Measurements from ENCODE around the gene TC2N.
"Not testable (repeated sequence)": the region's sequence is repeated elsewhere in the genome, so short reads cannot be mapped to it uniquely, and the experiment has no call there.

The TC2N gene

GRCh38 chr14:91867316-91867988, at the start of gene TC2N:
Gene TC2N (minus strand): TSS chr14:91867536. CDS start chr14:91813769, 53,767 bp downstream.
- peak; percentile 73 for DNase-seq

GRCh38 chr14:91912035-91912434, 44.7 kb upstream of the TC2N start:
- no peak for DNase-seq

GRCh38 chr14:91911474-91912032, 44.2 kb upstream of the TC2N start:
- peak; percentile 69 for DNase-seq

- DNase-seq = no peak
These were observed 42.9 kb upstream of the TC2N start for GRCh38 chr14:91910196-91910595.

GRCh38 chr14:91906374-91906773, 39.0 kb upstream of the TC2N start:
- DNase-seq = no peak

GRCh38 chr14:91904956-91905645, 37.8 kb upstream of the TC2N start:
- no peak for DNase-seq

GRCh38 chr14:91904483-91904882, 37.1 kb upstream of the TC2N start:
- no peak for DNase-seq

- no peak for DNase-seq
These were observed 35.7 kb upstream of the TC2N start for GRCh38 chr14:91903070-91903469.

GRCh38 chr14:91902336-91902735, 35.0 kb upstream of the TC2N start:
- no peak for DNase-seq

- no peak for DNase-seq
These were observed 34.3 kb upstream of the TC2N start for GRCh38 chr14:91901449-91902226.

- no peak for DNase-seq
These were observed 32.5 kb upstream of the TC2N start for GRCh38 chr14:91899806-91900205.

GRCh38 chr14:91899213-91899612, 31.9 kb upstream of the TC2N start:
- DNase-seq = no peak

GRCh38 chr14:91898372-91898771, 31.0 kb upstream of the TC2N start:
- DNase-seq = no peak

GRCh38 chr14:91897716-91898115, 30.4 kb upstream of the TC2N start:
- DNase-seq = not testable (repeated sequence)

GRCh38 chr14:91897106-91897701, 29.9 kb upstream of the TC2N start:
- DNase-seq = no peak

- no peak for DNase-seq
These were observed 29.1 kb upstream of the TC2N start for GRCh38 chr14:91896419-91896818.

GRCh38 chr14:91893669-91894068, 26.3 kb upstream of the TC2N start:
- DNase-seq = peak; percentile 45

GRCh38 chr14:91893007-91893406, 25.7 kb upstream of the TC2N start:
- peak; percentile 36 for DNase-seq

- no peak for DNase-seq
These were observed 24.4 kb upstream of the TC2N start for GRCh38 chr14:91891721-91892220.

GRCh38 chr14:91891101-91891500, 23.8 kb upstream of the TC2N start:
- no peak for DNase-seq

GRCh38 chr14:91890291-91890749, 23.0 kb upstream of the TC2N start:
- peak; percentile 29 for DNase-seq

GRCh38 chr14:91889477-91890211, 22.3 kb upstream of the TC2N start:
- peak; percentile 38 for DNase-seq
